ENCODE results near the gene HSPG2.
"Not testable (repeated sequence)": the region's sequence is repeated elsewhere in the genome, so short reads cannot be mapped to it uniquely, and the experiment has no call there.

Gene HSPG2

GRCh38 chr1:21911205-21912001, 25.7 kb downstream of the HSPG2 start:
- DNase-seq = peak; percentile 43

DNA sequence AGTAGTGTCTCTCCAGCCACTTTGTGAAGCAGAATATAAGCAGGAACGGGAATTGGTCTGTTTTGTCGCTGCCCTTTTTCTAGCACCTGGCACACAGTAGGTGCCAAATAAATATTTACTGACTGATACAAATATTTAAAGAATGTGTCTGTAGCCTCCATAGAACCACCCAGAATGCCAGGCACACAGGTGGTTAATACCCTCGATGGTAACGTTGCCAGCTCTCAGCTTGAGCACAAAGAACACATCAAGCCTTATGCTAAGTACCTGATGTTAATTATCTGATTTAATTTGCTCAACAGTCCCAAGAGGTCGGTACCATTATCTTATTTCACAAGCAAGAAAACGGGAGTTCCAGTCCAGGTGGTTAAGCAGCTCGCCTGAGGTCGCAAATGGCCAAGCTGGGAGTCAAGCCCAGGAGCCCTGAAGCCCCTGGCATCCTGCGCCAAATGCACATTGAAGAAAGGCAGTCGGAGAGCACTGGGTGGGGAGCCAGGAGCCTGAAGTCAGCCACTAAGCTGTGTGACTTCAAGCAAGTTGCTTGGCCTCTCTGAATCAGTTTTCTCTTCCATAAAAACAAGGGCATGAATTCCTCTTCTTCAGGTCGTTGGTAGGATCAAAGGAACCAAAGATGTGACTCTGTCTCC, 26.4 kb downstream of the HSPG2 start:
- no peak for DNase-seq

DNA sequence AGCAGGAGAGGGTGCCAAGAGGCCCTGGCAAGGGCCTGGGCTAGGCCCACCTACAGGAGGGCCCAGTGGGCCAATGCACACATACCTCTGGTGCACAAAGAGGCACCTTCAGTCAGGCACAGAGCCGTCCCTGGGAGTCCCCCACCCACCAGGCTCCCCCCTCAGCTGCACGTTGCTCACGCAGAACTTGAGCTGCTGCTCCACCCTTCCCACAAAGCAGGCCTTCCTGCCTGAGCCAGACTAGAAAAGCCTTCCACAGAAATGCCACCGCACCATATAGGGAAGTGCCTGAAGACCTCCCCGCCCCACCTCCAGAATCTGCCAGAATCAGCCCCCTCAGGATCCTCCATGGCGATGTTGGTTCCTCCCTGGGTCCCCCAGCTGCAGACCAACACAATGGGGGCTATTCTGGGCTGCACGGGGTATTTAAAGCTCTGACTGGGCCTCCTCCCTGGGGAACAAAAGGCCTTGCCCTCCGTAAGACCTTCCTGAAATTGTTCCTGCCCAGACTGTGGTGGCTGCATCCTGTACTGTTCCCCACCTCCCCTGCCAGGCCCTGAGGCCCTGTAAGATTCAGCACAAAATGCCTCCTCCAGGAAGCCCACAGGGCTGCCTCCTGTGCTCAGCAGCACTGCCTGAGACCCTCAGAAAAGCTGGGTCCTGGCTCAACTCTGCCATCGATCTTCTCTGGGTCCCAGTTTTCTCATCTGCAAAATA, 27.2 kb downstream of the HSPG2 start:
- DNase-seq = peak; percentile 87

DNA sequence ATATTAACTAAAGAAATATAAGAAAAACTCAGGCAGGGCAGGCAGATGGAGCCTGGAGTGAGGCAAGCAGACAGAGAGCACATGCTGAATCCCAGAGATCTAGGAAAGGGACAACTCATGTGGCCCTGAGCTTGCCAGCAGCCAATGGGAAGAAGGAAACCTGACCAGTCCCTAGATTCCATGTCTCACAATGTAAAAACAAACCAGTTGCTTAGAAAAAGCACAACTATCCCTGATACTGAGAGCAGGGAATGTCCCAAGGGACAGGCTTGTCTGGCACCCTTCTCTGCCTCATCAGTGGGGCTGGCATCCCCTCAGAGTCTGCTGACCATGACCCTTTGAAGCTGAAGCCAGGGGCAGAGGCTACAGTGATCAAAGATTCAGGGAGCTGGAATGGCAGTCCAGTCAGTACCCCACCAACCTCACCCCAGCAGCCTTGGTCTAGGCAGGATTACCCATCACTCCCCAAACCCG, 27.8 kb downstream of the HSPG2 start:
- DNase-seq = peak; percentile 37

GRCh38 chr1:21907737-21908534, 29.2 kb downstream of the HSPG2 start:
- not testable (repeated sequence) for DNase-seq

GRCh38 chr1:21907079-21907418, 30.1 kb downstream of the HSPG2 start:
- no peak for DNase-seq

- peak; percentile 36 for DNase-seq
Measured at GRCh38 chr1:21906173-21907078, 30.7 kb downstream of the HSPG2 start.

- DNase-seq = peak; percentile 54
Measured at GRCh38 chr1:21904704-21905520, 32.2 kb downstream of the HSPG2 start.

DNA sequence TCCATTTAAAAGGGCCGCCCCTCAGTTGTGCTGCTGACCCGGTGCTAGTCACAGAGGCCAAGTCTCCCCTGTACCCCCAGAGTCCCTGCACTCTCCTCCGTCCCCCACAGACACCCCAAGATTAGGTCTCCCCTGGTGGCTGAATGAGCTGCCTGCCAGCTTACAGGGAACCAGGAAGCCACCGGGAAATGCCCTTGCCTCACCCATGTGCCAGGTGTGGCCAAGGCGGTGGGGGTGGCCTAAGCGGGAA, 32.7 kb downstream of the HSPG2 start:
- no peak for DNase-seq

DNA sequence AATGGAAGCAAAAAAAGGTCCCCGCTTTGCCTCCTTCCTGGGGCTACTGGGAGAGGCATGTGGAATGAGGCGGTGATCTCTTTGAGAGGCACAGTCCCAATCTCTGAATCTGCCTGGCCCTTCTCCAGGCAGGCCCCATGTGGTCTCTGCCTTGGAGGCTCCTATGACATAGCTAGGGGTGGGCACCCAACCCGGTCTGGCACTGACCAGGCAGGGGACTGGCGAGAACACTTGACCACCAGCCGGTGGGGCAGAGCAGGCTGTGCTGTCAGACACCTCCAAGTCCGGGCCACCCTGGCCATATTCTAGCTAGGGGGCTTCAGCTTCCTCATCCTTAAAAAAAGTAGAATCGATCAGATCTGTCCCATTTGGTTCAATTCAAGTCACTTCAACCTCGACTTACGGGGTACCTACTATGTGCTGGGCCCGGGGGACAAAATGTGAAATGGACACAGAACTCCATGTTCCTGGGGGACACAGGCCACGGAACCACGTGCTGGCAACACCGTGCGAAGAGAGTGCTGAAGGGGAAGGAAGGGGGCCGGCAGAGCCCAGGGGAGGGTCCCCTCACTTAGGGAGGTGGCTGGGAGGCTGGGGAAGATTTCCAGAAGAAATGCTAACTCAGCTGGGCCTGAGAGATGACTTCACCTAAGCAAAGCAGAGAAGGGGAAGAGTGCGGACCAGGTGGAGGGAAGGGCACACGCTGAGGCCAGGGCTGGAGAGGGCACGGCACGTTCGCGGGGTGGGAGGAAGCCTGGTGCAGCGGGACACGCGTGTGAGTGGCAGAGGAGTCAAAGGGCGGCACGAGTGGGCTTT, 33.3 kb downstream of the HSPG2 start:
- DNase-seq = no peak

GRCh38 chr1:21902026-21903012, 34.8 kb downstream of the HSPG2 start:
- no peak for DNase-seq

GRCh38 chr1:21901473-21901847, 35.6 kb downstream of the HSPG2 start:
- peak; percentile 63 for DNase-seq

DNA sequence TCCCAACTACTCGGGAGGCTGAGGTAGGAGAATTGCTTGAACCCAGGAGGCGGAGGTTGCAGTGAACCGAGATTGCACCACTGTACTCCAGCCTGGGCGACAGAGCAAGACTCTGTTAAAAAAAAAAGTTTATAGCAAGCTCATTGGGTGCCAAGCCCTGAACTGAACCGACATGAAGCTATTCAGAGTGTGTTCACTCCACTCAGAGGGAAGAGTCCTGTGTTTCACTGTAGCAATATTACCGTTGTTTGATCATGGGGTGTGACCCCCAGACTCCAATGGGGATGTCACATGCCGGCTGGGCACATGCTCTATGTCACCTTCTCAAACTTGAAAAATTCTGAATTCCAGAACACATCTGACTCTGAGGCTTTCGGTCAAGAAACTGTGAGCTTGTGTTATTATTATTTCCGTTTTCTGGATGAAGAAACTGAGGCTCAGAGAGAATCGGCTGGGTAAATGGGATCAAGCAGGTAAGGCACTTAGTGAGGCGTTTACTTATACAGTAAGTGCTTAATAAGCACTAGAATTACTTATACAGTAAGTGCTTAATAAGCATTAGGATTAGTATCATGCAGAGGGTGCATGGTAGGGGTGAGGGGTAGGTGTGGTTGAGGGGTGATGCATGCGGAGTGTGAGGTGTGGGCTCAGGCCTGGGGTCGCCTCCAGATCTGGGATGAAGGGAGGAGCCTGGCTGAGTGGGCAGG, 36.2 kb downstream of the HSPG2 start:
- DNase-seq = no peak

DNA sequence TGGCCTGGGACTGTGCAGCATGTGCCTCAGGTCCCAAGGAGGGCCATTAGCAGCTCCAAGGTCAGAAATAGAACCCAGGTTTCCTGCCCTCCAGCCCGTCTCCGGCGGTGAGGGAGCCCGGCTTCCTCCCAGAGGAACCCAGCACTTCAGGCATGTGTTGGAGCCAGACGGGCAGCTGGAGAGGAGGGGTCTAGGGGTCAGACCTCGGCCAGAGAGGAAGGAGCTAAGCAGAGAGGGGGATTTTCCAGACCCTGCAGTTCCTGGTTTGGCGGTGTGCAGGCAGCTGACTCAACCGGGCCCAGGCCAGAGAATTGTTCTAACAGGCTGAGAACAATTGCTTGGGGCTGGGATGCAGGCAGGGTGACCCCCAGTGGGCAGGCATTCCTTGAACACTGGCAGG, 37.1 kb downstream of the HSPG2 start:
- no peak for DNase-seq

- no peak for DNase-seq
Measured at GRCh38 chr1:21899267-21899810, 37.8 kb downstream of the HSPG2 start.

DNA sequence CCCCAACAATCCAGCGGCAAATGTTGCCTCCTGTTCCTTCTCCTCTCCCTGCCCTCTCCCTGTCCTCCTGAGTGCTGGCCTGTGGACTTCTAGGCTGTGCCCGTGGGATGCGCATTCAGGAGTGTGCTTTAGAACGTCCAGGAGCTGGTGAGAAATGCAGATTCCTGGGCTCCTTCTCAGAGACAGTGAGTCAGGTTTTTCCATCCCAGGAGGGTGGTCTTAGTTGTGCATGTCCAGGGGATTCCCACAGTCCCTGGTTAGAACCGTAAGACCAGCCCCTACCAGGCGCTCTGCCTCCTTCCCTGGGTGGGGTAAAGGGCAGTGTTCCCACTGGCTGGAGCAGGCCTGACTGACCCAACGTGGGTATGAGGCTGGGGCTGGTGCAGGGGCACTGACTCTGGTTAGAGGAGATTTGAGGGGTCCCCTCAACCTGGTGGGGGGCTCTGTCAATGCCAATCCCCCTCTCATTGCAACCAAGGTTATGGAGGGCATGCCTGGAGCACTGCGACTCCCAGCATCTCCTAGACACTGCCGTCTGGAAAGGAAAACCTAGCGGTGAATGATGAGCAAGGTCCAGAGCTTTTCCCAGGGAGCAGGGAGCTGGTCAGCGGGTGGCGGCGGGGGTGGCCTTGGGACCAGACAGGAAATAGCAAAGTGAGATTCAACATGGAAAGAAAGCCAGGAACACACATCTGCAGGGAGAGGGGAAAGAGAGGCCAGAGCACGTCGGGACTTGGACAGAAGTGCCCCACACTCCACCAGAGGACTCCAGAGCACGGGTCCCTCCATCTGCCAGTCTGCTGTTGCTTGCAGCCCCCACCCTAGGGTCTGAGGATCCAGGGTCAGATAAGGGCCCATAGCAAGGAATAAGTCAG, 38.5 kb downstream of the HSPG2 start:
- DNase-seq = peak; percentile 37

DNA sequence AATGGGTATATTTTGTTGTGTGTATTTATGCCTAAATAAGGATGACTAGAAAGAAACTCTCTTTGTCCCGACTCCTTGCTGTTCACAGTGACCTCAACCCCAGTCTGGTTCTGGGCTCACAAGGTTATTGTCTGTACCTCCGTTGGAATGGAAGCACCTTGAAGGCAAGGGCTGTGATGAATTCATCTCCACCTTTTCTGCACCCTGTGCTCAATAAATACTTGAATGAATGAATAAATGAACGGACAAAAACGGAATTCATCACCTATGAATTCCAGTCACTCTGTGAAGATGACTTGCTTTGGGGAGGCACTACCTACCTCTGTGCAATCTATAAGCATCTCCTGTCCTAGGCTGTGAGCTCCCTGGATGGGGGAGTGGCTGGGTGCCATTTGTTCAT, 39.3 kb downstream of the HSPG2 start:
- DNase-seq = no peak
